ENCODE measurements around the gene TULP4.

GRCh38 chr6:158379336-158379735, 67.1 kb downstream of the TULP4 start:
- no peak for TF ChIP-seq EZH2 (IDR thresholded peaks at IDR 0.05; ENCODE audit: low read length, unreplicated experiment)
- no peak for TF ChIP-seq CTCF (conservative IDR thresholded peaks at IDR 0.05; ENCODE audit: low read depth, low read length)

Measured in PC-3 (cell line).